Ovary (tissue), 3 donors: ENCODE results near the gene SIPA1L2.

Experiments used
- POLR2A ChIP-seq: fragments of 450-650 bp; IDR thresholded peaks from one replicate; pipeline ENCODE4 v1.6.1; 2017; ENCODE audit warnings: antibody characterized with exemption, mild to moderate bottlenecking, moderate library complexity
- TF ChIP-seq, protein P1 (sequence below), 3 donors: fragments of 450-650 bp in 2 of 3; fragments of 200-600 bp in 1 of 3; IDR thresholded peaks; one replicate each; pipeline versions ENCODE4 v1.5.1 to v1.8.0; 2016 to 2022; ENCODE audit warnings: antibody characterized with exemption in 3 of 3, mild to moderate bottlenecking in 1 of 3
- donor health status: DM: no; HTN: no; CAD: no.

DNA sequence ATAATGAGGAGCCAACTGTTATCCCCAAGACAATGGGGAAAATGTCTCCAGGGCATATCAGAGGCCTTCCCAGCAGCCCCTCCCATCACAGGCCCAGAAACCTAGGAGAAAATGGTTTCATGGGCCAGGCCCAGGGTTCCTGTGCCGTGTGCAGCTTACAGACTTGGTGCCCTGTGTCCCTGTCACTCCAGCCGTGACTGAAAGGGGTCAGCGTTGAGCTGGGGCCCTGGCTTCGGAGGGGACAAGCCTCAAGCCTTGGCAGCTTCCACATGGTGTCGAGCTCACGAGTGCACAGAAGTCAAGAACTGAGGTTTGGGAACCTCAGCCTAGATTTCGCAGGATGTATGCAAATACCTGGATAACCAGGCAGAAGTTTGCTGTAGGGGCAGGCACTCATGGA lies 18.1 kb downstream of the SIPA1L2 start:
- TF ChIP-seq, protein P1, sequence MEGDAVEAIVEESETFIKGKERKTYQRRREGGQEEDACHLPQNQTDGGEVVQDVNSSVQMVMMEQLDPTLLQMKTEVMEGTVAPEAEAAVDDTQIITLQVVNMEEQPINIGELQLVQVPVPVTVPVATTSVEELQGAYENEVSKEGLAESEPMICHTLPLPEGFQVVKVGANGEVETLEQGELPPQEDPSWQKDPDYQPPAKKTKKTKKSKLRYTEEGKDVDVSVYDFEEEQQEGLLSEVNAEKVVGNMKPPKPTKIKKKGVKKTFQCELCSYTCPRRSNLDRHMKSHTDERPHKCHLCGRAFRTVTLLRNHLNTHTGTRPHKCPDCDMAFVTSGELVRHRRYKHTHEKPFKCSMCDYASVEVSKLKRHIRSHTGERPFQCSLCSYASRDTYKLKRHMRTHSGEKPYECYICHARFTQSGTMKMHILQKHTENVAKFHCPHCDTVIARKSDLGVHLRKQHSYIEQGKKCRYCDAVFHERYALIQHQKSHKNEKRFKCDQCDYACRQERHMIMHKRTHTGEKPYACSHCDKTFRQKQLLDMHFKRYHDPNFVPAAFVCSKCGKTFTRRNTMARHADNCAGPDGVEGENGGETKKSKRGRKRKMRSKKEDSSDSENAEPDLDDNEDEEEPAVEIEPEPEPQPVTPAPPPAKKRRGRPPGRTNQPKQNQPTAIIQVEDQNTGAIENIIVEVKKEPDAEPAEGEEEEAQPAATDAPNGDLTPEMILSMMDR (IDR thresholded peaks at IDR 0.05): no peak
- TF ChIP-seq POLR2A: no peak
